HG03565 (cell line): ENCODE data around the gene COL4A6.
A peak's percentile ranks its signal among the peaks of the same experiment; 100 is the strongest.

Source experiments
- ATAC-seq: cut with Tn5 transposase; IDR thresholded peaks from one replicate; pipeline ENCODE4 v1.9.1; 2021; ENCODE audit warnings: mild to moderate bottlenecking, moderate library complexity; ENCODE audit not compliant: unreplicated experiment

COL4A6 gene

GRCh38 chrX:108163333-108164082, 274.7 kb downstream of the COL4A6 start:
- no peak for ATAC-seq

GRCh38 chrX:108162265-108162664, 276.0 kb downstream of the COL4A6 start:
- ATAC-seq, result no peak

- ATAC-seq, result no peak
Measured at GRCh38 chrX:108160309-108160708, 277.9 kb downstream of the COL4A6 start.

GRCh38 chrX:108159028-108159670, 279.1 kb downstream of the COL4A6 start:
- ATAC-seq, result no peak

GRCh38 chrX:108157628-108158027, 280.6 kb downstream of the COL4A6 start:
- ATAC-seq, result no peak

- no peak for ATAC-seq
Measured at GRCh38 chrX:108156934-108157466, 281.2 kb downstream of the COL4A6 start.

GRCh38 chrX:108156082-108156481, 282.1 kb downstream of the COL4A6 start:
- no peak for ATAC-seq

GRCh38 chrX:108148524-108148923, 289.7 kb downstream of the COL4A6 start:
- ATAC-seq, result peak; percentile 98

- ATAC-seq, result no peak
Measured at GRCh38 chrX:108138814-108139702, 299.2 kb downstream of the COL4A6 start.

- ATAC-seq, result no peak
Measured at GRCh38 chrX:108134724-108135123, 303.5 kb downstream of the COL4A6 start.

GRCh38 chrX:108132876-108133275, 305.3 kb downstream of the COL4A6 start:
- ATAC-seq, result no peak

- no peak for ATAC-seq
Measured at GRCh38 chrX:108132034-108132433, 306.2 kb downstream of the COL4A6 start.

GRCh38 chrX:108131471-108131870, 306.8 kb downstream of the COL4A6 start:
- no peak for ATAC-seq

GRCh38 chrX:108130889-108131288, 307.3 kb downstream of the COL4A6 start:
- no peak for ATAC-seq

- no peak for ATAC-seq
Measured at GRCh38 chrX:108127152-108127551, 311.1 kb downstream of the COL4A6 start.

- ATAC-seq, result no peak
Measured at GRCh38 chrX:108126661-108127060, 311.6 kb downstream of the COL4A6 start.

- no peak for ATAC-seq
Measured at GRCh38 chrX:108123591-108124366, 314.4 kb downstream of the COL4A6 start.

- no peak for ATAC-seq
Measured at GRCh38 chrX:108122748-108123147, 315.5 kb downstream of the COL4A6 start.

GRCh38 chrX:108121291-108121690, 316.9 kb downstream of the COL4A6 start:
- ATAC-seq, result no peak

- no peak for ATAC-seq
Measured at GRCh38 chrX:108117988-108118387, 320.2 kb downstream of the COL4A6 start.
